LNCAP (cell line): ENCODE data around the gene ZNF787.

Experiments
- TF ChIP-seq, protein P1 (sequence below): fragments of 450-650 bp; IDR thresholded peaks from 2 replicates; pipeline ENCODE4 v1.5.1; 2017; ENCODE audit warnings: mild to moderate bottlenecking

ZNF787 gene

DNA sequence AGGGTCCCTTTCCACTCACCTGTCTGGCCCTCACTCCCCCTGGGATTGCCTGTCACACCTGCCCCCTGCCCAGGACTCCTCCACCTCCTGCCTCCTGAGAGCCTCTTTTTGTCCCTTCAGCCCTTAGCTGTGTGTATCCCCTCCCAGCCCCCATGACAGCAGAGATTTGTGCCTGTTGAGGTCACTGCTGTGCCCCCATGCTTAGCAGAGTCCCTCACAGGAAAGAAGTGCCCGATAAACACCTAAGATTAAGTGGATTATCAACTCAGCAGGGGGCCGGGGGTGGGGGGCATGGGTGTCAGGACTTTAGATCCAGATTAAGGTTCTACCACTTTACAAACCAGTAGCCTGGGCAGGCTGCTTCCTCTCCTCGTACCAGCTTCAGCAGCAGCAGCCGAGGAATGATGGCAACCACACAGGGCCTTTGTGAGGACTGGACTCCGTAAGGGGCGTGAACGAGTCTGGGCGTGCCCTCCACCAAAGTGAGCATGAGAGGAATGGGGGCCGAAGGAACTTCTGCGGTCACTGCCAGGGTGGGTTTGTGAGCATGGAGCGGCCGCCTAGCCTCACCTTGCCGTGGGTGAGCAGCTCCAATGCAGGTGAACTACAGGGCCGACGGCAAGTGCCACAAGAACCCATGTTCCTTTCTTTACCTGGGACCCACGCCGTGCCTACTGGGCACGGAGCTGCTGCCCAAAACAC lies 36.1 kb downstream of the ZNF787 start:
- TF ChIP-seq, protein P1, sequence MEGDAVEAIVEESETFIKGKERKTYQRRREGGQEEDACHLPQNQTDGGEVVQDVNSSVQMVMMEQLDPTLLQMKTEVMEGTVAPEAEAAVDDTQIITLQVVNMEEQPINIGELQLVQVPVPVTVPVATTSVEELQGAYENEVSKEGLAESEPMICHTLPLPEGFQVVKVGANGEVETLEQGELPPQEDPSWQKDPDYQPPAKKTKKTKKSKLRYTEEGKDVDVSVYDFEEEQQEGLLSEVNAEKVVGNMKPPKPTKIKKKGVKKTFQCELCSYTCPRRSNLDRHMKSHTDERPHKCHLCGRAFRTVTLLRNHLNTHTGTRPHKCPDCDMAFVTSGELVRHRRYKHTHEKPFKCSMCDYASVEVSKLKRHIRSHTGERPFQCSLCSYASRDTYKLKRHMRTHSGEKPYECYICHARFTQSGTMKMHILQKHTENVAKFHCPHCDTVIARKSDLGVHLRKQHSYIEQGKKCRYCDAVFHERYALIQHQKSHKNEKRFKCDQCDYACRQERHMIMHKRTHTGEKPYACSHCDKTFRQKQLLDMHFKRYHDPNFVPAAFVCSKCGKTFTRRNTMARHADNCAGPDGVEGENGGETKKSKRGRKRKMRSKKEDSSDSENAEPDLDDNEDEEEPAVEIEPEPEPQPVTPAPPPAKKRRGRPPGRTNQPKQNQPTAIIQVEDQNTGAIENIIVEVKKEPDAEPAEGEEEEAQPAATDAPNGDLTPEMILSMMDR = no peak

GRCh38 chr19:56083668-56084067 lies 37.4 kb downstream of the ZNF787 start:
- TF ChIP-seq, protein P1 = no peak

DNA sequence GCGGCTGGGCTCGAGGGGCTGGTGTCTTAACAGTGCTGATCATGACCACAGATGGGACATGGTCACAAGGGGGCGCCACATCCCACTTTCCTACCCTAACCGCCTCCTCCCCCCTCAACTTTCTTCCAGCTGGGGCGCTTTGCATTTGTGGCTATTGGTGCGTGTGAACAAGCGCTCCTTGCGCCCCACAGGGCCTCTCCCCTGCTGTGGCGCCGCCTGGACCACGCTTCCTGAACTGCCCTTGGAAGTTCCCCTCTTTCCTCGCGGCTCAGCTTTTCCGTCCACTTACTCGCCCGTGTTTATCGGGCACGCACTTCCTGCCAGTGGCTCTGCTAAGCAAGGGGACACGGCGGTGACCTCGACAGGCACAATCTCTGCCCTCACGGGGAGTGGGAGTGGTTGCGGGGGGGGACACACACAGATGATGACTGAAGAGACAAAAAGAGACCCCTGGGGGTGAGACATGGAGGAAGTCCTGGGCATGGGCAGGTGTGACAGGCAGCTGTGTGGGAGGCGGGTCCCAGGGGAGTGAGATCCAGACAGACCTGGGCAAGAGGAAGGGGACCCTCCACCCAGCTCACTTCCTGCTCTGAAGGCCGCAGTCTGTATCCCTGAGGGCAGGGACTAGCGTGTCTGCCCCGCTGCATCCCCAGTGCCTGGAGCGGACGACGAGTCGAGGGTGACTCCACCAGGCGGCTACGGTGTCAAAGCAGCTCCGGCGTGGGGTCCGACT lies 40.3 kb downstream of the ZNF787 start:
- TF ChIP-seq, protein P1 = peak; percentile 39

DNA sequence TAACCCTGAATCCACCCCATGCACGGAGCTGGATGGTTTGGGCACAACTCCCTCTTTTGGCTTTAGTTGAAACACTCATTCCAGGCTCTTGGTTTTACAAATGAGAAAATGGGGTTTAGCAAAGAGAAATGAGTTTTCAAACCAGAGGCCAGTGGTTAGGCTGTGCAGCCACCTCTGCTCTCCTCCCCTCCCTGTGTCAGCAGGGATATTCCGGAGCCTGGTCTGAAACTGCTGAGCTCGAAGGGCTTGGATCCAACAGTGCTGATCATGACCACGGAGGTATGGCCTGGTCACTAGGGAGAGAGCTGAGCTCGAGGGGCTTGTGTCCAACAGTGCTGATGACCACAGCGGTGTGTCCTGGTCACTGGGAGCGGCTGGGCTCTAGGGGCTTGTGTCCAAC lies 41.5 kb downstream of the ZNF787 start:
- TF ChIP-seq, protein P1 = no peak

DNA sequence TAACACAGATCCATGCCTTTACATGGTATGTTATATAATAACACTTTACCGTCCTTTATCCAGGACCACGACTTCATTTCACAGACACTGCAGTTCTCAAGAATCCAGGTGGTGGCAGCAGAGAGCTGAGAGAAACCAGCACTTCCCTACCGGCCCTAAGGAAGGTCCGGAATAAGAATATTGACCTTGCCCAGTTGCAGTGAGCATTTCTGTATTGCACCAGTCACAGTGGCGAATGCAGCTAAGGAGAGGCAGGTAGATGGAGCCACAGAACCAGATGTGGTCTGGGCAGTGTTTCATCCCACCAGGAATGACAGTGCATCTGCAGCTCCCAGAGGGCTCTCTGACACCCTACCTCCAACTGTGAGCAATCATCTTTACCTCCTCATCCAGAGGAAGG lies 44.6 kb downstream of the ZNF787 start:
- TF ChIP-seq, protein P1 = peak; percentile 86

GRCh38 chr19:56071151-56071550 lies 49.9 kb downstream of the ZNF787 start:
- TF ChIP-seq, protein P1 = peak; percentile 44; the same call in 1 of the 2 replicates

GRCh38 chr19:56069642-56070041 lies 51.5 kb downstream of the ZNF787 start:
- TF ChIP-seq, protein P1 = no peak
